ENCODE results near the gene CLIP1.
"Not testable (repeated sequence)": the region's sequence is repeated elsewhere in the genome, so short reads cannot be mapped to it uniquely, and the experiment has no call there.

The CLIP1 gene

DNA sequence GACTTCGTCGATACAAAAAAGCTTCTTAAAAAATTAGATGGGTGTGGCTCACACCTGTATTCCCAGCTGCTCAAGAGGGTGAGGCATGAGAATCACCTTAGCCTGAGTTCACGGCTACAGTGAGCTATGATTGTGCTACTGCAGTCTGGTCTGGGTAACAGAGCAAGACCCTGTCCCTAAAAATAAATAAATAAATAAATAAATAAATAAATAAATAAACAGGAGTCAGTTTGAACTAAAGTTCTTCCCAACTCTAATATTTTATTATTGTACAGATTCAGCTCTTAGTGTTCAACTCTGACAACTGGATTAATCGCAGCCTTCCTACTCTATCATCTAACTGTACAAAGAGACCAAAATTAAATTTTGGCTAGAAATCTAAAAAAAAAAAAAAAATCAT lies 12.7 kb upstream of the CLIP1 start:
- DNase-seq (ENCODE audit: low read depth in 2 of 2): no peak

GRCh38 chr12:122429043-122429442 lies 6.6 kb upstream of the CLIP1 start:
- not testable (repeated sequence) for DNase-seq (ENCODE audit: low read depth in 2 of 2)

DNA sequence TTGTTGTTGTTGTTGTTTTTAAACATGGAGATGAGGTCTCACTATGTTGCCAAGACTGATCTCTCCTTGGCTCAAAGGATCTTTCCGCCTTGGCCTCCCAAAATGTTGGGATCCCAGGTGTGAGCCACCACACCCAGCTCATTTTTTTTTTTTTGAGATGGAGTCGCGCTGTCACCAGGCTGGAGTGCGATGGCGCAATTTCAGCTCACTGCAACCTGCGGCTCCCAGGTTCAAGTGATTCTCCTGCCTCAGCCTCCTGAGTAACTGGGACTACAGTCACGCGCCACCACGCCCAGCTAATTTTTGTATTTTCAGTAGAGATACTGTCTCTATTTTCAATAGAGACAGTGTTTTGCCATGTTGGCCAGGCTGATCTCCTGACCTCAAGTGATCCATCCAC lies 4.9 kb upstream of the CLIP1 start:
- DNase-seq (ENCODE audit: low read depth in 2 of 2): no peak

GRCh38 chr12:122423258-122424165 lies 1.0 kb upstream of the CLIP1 start:
- DNase-seq (ENCODE audit: low read depth in 2 of 2): no peak

DNA sequence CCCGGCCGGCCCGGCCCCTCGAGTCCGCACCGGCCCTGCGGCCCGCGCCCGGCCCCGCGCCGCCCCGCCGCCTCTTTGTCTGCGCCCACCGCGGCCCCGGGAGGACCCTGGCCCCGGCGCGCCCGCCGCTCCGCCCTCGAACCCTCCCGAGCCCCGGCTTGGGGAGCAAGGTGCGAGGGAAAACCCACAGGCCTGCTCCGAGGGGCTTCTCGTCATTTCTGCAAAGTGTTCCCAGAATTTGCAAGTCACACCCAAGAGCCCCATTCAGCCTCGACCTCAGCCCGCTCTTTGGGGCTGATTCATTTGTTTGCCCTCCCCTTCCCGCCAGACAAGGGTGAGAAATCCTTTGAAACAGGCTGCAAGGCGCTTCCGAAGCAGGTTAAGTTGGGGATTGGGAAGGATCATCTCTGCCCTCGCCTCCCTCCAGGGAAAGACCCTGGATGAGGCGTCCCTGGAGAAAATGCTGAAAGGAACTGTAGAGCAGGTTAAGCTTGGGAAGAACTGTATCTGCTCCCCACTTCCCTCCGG lies 325 bp upstream of the CLIP1 start:
- peak in 1 of 2 donors; percentile 22 for DNase-seq (ENCODE audit: low read depth in 2 of 2)

- DNase-seq (ENCODE audit: low read depth in 2 of 2): no peak
These were observed 1.2 kb downstream of the CLIP1 start for GRCh38 chr12:122421187-122421820.

GRCh38 chr12:122420471-122421162 lies 1.9 kb downstream of the CLIP1 start:
- DNase-seq (ENCODE audit: low read depth in 2 of 2): no peak

DNA sequence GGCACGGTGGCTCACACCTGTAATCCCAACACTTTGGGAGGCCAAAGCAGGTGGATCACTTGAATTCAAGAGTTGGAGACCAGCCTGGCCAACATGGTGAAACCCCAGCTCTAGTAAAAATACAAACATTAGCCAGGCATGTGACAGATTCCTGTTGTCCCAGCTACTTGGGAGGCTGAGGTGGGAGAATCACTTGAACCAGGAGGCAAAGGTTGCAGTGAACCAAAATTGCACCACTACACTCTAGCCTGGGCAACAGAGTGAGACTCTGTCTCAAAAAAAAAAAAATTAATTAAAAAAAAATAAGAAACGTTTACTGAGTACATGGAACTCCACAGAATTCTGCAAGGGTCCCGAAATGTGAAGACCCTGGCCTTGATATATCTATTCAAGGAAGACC lies 3.4 kb downstream of the CLIP1 start:
- not testable (repeated sequence) for DNase-seq (ENCODE audit: low read depth in 2 of 2)

- not testable (repeated sequence) for DNase-seq (ENCODE audit: low read depth in 2 of 2)
These were observed 6.8 kb downstream of the CLIP1 start for GRCh38 chr12:122415665-122416064.

DNA sequence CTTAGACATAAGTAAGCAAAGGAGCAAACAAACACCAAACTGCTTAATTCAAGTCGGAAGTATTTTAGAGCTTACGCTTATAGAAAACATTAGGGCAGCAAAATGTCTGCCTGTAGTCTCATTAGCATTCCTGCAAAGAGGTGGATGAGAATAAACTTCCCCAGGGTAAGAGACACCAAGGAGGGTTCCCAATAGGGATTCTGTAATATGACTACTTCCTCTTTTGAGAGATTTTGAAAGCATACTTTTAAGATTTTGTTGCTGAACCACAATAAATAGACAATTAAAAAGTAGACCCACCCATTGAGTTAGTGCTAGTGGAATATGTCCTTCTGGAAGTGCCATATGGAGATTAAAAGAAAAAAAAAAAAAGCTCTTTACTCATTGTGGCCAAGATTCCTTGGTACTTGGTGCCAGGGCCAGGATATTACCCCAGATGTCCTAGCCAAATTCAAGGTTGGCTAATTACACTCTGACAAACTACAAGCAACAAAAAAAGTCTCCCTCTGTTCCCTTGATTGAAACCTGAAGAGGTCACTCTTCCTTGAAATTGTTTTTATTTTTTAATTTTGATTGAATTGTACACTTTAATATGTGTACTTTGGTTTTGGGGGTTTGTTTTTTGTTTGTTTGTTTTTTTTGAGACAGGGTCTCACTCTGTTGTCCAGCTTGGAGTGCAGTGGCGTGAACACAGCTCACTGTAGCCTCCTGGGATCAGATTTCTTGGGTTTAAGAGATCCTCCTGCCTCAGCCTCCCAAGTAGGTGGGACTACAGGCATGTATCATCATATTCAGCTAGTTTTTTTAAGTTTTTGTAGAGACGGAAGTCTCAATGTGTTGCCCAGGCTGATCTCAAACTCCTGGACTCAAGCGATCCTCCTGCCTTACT lies 8.7 kb downstream of the CLIP1 start:
- DNase-seq (ENCODE audit: low read depth in 2 of 2): no peak

GRCh38 chr12:122412851-122413433 lies 9.5 kb downstream of the CLIP1 start:
- no peak for DNase-seq (ENCODE audit: low read depth in 2 of 2)

DNA sequence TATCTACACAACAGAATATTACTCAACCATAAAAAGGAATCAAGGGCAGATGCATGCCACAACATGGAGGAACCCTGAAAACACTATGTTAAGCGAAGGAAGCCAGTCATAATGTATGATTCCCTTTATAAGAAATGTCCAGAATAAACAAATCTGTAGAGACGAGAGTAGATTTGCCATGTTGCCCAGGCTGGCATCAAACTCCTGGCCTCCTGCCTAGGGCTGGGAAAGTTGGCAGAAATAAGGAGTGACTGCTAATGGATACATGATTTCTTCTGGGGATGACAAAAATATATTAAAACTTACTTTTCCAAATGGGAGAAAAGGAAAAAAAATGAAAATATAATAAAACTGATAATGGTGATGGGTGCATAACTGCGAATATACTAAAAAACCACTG lies 10.9 kb downstream of the CLIP1 start:
- DNase-seq (ENCODE audit: low read depth in 2 of 2): no peak

DNA sequence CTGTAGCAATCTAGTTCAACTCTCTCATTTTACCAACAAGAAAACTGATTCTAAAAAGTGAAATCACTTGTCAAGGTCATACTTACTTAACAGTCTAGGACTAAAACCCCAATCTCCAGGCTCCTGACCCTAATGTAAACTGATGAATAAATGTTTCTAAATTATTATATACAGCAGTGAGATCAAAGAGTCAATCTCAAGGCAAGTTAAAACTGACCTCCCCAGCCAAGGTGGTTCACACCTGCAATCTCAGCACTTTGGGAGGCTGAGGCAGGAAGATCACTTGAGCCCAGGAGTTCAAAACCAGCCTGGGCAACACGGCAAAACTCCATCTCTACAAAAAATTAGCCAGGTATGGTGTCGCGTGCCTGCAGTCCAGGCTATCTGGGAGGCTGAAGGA lies 15.3 kb downstream of the CLIP1 start:
- DNase-seq (ENCODE audit: low read depth in 2 of 2): no peak

- no peak for DNase-seq (ENCODE audit: low read depth in 2 of 2)
These were observed 15.7 kb downstream of the CLIP1 start for GRCh38 chr12:122406701-122407164.

DNA sequence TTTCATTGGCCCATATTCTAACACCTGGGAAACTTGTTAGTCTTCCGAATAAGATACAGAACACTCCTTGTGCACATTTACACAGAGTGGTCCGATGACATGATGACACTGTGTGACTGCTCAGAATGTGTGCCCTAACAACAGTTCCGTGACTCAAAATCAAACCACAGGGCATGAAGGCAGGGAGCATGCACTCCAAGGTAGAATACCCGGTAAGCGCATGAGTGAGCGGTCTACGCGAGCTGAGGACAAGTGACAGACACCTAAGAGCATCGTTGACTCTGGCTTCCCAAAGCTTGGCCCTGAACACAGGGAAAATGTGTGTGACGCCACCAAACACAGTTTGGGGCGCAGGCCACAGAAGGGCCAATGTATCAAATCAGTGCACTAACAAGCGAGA lies 18.6 kb downstream of the CLIP1 start:
- no peak for DNase-seq (ENCODE audit: low read depth in 2 of 2)

DNA sequence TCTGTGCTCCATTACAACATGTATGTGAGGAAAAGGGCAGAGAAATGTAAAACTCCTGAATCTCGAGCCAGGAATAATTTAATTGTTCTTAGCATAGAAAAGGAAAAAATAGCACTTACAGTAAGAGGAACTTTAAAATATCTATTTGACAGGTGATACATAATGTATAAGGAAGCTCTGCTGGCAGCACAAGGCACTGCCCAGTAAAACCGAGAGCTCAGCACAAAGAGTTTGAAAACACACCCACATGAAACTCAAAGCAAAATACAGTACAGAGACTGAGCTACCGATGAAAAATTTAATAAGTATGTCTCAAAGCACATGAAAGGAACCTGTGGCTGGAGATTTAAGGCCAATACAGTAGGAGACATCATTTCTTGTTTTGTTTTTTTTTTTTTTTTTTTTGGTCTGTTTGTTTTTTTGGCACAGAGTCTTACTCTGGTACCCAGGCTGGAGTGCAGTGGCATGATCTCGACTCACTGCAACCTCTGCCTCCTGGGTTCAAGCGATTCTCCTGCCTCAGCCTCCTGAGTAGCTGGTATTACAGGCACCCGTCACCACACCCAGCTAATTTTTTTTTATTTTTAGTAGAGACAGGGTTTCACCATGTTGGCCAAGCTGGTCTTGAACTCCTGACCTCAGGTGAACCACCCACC lies 19.2 kb downstream of the CLIP1 start:
- DNase-seq (ENCODE audit: low read depth in 2 of 2): no peak

DNA sequence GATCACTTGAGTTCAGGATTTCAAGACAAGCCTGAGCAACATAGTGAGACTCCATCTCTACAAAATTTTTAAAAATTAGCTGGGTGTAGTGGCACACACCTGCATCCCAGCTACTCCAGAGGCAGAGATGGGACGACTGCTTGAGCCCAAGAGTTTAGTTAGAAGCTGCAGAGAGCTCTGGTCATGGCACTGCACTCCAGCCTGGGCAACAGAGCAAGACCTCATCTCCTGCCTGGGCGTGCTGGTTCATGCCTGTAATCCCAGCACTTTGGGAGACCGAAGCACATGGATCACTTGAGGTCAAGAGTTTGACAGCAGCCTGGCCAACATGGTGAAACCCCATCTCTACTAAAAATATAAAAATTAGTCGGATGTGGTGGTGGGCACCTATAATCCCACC lies 20.2 kb downstream of the CLIP1 start:
- no peak for DNase-seq (ENCODE audit: low read depth in 2 of 2)

DNA sequence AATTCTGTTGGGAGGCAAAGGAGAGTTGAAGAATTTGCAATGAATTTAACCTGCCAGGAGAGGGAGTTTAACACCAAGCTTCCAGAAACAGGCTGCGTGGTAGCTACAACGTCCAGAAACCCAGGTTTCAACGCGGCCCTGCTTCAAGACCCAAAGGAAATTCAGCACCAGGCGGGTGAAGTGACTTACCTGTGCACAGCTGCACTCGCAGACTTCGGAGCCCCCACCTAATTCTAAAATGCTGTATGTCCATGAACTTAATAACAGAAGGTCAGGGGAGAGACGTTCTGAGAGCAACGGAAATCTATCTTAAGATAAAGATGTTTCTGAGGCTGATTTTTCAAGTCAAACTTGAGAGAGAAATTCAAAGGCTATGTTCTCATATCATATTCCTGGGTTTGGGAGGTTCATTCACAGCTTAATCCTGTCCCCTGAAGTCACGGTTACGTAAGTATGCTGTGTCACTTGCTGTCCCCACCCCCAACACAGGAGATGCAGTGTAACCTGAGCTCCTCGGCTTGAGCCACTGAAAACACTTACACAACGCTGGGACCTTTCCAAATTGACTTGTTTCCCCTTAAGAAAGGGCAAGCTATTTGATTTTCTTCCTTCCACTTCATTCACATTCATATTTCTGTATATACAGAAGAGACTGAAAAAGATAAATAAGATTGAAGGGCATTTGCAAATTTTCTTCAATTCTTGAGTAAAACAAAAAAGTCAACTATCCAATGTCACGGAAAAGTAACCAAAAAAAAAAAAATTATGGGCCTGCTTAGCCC lies 22.7 kb downstream of the CLIP1 start:
- no peak for DNase-seq (ENCODE audit: low read depth in 2 of 2)

DNA sequence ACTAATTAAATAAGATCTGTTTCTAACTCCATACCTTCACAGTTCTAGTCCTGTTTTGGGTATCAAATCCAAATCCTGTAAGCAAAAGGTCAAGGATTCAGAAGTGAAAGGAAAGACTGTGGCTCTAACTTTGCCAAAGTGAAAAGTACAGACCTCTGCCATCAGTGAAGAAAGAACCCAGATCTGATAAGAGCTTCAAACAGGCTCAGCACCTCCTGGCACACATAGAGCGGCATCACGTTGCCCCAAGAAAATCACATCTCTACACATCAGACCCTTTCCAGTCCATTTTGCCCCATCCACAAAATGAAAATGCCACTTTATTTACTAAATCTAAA lies 23.2 kb downstream of the CLIP1 start:
- no peak for DNase-seq (ENCODE audit: low read depth in 2 of 2)

GRCh38 chr12:122397981-122398380 lies 24.5 kb downstream of the CLIP1 start:
- DNase-seq (ENCODE audit: low read depth in 2 of 2): not testable (repeated sequence)

Data from stimulated activated CD4-positive, alpha-beta T cell treated with anti-CD3 and anti-CD28 coated beads, Interleukin-1b, Interleukin-23, amount 100 ng/mL, for 1 hour (primary cell).